KOPT-K1 (cell line): ENCODE data around the gene RNF167.
"Not testable (repeated sequence)": the region's sequence is repeated elsewhere in the genome, so short reads cannot be mapped to it uniquely, and the experiment has no call there.

Experiments
- H3K27ac ChIP-seq: fragments of 200-600 bp; sonication (generic); 2 replicates; pipeline ENCODE4 v1.5.1; 2016; ENCODE audit warnings: antibody characterized with exemption, mild to moderate bottlenecking, low read depth, low read length; ENCODE audit not compliant: poor library complexity, severe bottlenecking
- H3K36me3 ChIP-seq: fragments of 200-600 bp; sonication (generic); 2 replicates; pipeline ENCODE4 v1.5.1; 2017; ENCODE audit warnings: antibody characterized with exemption, mild to moderate bottlenecking, low read length, moderate library complexity; ENCODE audit not compliant: insufficient read depth
- H3K9me3 ChIP-seq: fragments of 200-600 bp; sonication (generic); 2 replicates; pipeline ENCODE4 v1.5.1; 2017; ENCODE audit warnings: antibody characterized with exemption, low read length, mild to moderate bottlenecking; ENCODE audit not compliant: insufficient read depth, poor library complexity, severe bottlenecking

RNF167 gene

GRCh38 chr17:4921320-4921719, 18.7 kb upstream of the RNF167 start:
- Histone ChIP-seq H3K36me3 (no peaks in the 10 kb centered on the region), H3K27ac (no peak overlapping the region), H3K9me3 (no peaks in the 10 kb centered on the region)

- not testable (repeated sequence) for H3K9me3 ChIP-seq, H3K27ac ChIP-seq
- peaks cover 29% of the 10 kb centered on the region for H3K36me3 ChIP-seq
Measured at GRCh38 chr17:4926577-4927335, 13.3 kb upstream of the RNF167 start.

- Histone ChIP-seq H3K36me3 (peaks cover 38% of the 10 kb centered on the region), H3K9me3 (no peaks in the 10 kb centered on the region), H3K27ac (no peak overlapping the region)
Measured at GRCh38 chr17:4928881-4929280, 11.2 kb upstream of the RNF167 start.

- H3K36me3 ChIP-seq, result peaks cover 55% of the 10 kb centered on the region
- H3K27ac ChIP-seq, result no peak within 1 kb of the TSS
- H3K9me3 ChIP-seq, result no peaks in the 10 kb centered on the region
Measured at GRCh38 chr17:4931963-4932362, 8.1 kb upstream of the RNF167 start, which contains the start of gene GP1BA. TSS of gene GP1BA (plus strand) at chr17:4932277. CDS start at chr17:4932605, 328 bp downstream.

GRCh38 chr17:4932756-4933155, 7.3 kb upstream of the RNF167 start:
- H3K27ac ChIP-seq, result no peak overlapping the region
- peaks cover 62% of the 10 kb centered on the region for H3K36me3 ChIP-seq

GRCh38 chr17:4933646-4934045, 6.4 kb upstream of the RNF167 start:
- no peaks in the 10 kb centered on the region for H3K9me3 ChIP-seq
- no peak overlapping the region for H3K27ac ChIP-seq
- H3K36me3 ChIP-seq, result peaks cover 68% of the 10 kb centered on the region

More at GRCh38 chr17:4932756-4933155, 7.3 kb upstream of the RNF167 start:
- H3K9me3 ChIP-seq, result no peaks in the 10 kb centered on the region

GRCh38 chr17:4934173-4934979, 5.7 kb upstream of the RNF167 start:
- Histone ChIP-seq H3K27ac (no peak overlapping the region), H3K9me3 (no peaks in the 10 kb centered on the region), H3K36me3 (peaks cover 62% of the 10 kb centered on the region)

- peaks cover 51% of the 10 kb centered on the region for H3K36me3 ChIP-seq
- H3K9me3 ChIP-seq, result no peaks in the 10 kb centered on the region
- H3K27ac ChIP-seq, result no peak overlapping the region
Measured at GRCh38 chr17:4935650-4936049, 4.4 kb upstream of the RNF167 start.

GRCh38 chr17:4936436-4936835, 3.6 kb upstream of the RNF167 start:
- Histone ChIP-seq H3K36me3 (peaks cover 44% of the 10 kb centered on the region), H3K27ac (no peak overlapping the region), H3K9me3 (no peaks in the 10 kb centered on the region)

GRCh38 chr17:4937553-4937952, 2.5 kb upstream of the RNF167 start:
- Histone ChIP-seq H3K9me3 (no peaks in the 10 kb centered on the region), H3K36me3 (peaks cover 50% of the 10 kb centered on the region), H3K27ac (no peak overlapping the region)

- Histone ChIP-seq H3K27ac (peak overlapping the region; percentile 99), H3K9me3 (no peaks in the 10 kb centered on the region), H3K36me3 (peaks cover 50% of the 10 kb centered on the region)
Measured at GRCh38 chr17:4938069-4938491, 2.0 kb upstream of the RNF167 start.

GRCh38 chr17:4938688-4939545, 1.2 kb upstream of the RNF167 start:
- Histone ChIP-seq H3K36me3 (peaks cover 55% of the 10 kb centered on the region), H3K9me3 (no peaks in the 10 kb centered on the region), H3K27ac (peak overlapping the region; percentile 99)

- Histone ChIP-seq H3K36me3 (peaks cover 60% of the 10 kb centered on the region), H3K9me3 (no peaks in the 10 kb centered on the region), H3K27ac (peak overlapping the region; percentile 99)
Measured at GRCh38 chr17:4939546-4939795, 597 bp upstream of the RNF167 start.

- H3K36me3 ChIP-seq, result peaks cover 68% of the 10 kb centered on the region
- H3K27ac ChIP-seq, result peak overlapping the region; percentile 99
- no peaks in the 10 kb centered on the region for H3K9me3 ChIP-seq
Measured at GRCh38 chr17:4940555-4941318, 669 bp downstream of the RNF167 start.
